GM19239 (cell line): Measurements from ENCODE around the gene TLX1.

Experiments used
- DNase-seq: peaks from one replicate; pipeline ENCODE4 v3.0.0; 2011; ENCODE audit warnings: low spot score; ENCODE audit not compliant: insufficient read length
- FAIRE-seq: peaks from 2 replicates; lab custom pipeline; 2011; peaks lifted over from hg19 to GRCh38; lab: Jason Lieb, UNC

TLX1 gene

DNA sequence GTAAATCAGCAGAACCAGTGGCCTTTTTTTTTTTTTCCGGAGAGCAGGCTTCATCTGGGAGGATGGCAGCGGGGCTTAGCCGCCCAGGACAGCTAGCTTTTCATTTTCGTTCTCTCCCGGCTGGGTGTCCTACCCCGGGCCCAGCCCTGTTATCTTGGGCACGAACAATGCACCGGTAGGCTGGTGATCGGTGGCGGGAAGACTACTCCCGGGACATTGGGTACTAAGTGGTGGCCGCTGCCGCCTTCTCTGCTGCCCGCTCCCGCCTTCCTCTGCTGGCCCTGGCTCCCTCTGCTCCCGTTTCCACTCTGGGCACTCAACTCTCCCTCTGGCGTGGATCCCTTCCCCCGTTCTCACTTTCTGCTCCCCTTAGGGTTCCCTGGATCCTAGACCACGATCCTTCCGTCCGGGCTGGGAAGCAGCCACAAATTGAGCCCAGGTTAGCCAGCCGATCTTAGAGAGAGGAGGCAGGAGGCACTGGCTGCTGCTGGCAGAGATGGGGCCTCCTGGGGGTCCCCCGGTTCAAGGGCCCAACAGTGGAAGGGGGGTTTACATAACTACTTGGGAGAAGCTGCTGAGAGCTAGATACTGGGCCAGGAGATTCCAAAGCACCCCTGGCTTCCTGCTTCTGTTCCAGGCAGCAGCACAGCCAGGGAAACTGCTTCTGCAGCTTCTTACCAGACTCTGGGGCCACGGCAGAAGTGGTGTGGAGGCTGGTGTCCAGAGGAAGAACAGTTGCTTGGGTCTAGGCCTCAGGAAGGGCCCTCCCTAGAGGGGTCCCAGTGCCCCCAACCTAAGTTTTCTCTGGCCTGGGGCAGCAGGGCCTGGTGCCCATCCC is 1.8 kb downstream of the TLX1 start:
- FAIRE-seq (no peak), DNase-seq (no peak)

GRCh38 chr10:101133489-101134298 is 2.6 kb downstream of the TLX1 start:
- DNase-seq = no peak
- no peak for FAIRE-seq

- FAIRE-seq (no peak), DNase-seq (no peak)
Measured at GRCh38 chr10:101134299-101135127, 3.4 kb downstream of the TLX1 start.

- no peak for DNase-seq
Measured at GRCh38 chr10:101135141-101136006, 4.3 kb downstream of the TLX1 start.

GRCh38 chr10:101136007-101136707 is 5.1 kb downstream of the TLX1 start:
- FAIRE-seq (no peak), DNase-seq (no peak)

More at GRCh38 chr10:101135141-101136006, 4.3 kb downstream of the TLX1 start:
- FAIRE-seq = no peak

GRCh38 chr10:101136708-101137121 is 5.6 kb downstream of the TLX1 start:
- DNase-seq (no peak), FAIRE-seq (no peak)

GRCh38 chr10:101137271-101137670 is 6.2 kb downstream of the TLX1 start:
- FAIRE-seq = no peak

DNA sequence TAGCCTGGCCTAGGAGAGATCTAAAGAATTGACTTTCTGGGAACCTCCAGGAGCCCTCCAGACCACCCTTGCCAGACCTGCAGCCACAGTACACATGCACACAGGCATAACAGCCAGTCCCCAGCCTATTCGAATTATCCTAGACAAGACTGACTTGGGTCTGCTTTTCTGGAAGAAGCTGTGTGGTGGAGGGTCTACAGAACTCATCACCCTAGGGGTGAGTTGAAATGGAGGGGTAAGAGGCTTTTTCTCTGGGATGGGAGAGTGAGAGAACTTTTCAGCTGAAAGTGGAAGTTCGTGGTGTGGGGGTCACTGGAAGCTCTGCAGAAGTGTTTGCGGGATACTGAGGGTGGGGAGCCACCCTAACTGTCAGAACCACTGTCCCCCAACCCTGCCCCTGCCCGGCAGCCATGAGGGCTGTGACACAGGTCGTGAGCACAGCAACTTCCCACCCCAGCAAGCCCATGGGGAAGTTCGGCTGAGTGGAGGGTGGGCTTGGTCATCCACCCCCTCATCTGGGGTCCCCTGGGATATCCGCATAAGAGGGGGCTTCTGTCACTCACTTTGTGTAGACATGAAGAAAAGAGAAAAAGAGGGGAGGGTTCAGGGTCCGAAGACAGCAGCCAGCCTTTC is 7.8 kb downstream of the TLX1 start:
- no peak for FAIRE-seq
- DNase-seq = no peak

More at GRCh38 chr10:101137271-101137670, 6.2 kb downstream of the TLX1 start:
- DNase-seq = no peak

DNA sequence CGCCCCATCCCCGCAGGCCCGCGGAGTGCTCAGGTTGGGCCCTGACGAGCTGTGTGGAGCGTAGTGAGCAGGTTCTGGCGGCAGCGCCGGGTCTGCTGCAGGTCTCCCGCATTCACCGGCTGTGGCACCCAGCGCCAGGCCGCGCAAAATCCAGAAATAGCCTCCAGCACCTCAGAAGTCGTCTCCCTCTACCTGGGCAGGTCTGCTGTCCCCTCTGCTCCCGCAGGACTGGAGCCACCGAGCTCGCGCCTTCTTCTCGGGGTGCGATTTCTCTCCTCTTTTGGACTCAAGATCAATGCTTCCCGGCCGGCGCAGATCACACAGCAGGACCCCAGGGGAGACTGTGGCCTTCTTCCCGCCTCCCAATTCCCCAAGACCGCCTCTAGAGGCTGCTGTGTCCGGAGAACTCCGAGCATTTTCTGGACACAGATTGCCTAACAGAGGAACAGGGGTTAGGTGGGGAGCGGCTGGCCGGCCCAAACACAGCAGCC is 8.4 kb downstream of the TLX1 start:
- FAIRE-seq (no peak), DNase-seq (no peak)

GRCh38 chr10:101140084-101140949 is 9.2 kb downstream of the TLX1 start:
- DNase-seq (no peak), FAIRE-seq (no peak)

DNA sequence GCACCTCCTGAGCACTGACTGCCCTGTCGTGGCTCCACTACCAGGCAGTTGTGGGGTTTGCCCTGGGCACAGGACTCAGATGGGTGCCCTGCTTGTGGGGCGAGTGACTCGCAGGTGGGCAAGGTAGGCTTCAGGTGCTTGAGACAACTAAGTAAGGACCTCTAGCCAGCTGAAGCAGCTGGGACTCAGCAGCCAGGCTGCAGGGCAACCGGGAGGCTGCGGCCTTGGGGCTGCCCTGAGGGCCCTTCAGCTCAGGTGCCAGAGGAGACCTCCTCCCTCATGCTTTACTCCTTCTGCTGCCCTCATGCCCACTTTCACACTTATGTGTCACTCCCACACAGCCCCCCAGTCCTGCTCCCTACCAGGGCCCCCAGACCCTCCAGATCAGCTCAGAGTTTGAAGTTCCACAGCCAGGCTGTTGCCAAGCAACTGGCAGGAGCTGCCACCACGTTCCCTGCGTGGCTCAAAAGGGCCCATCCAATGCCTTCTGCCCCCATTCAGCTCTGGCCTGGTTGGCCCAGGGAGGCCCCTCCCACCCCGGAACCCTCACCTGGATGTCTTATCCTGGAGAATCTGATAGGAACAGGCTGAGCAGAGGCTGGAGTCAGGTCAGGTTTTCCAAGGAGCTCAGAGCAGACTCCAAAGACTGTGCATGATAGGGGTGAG is 10.0 kb downstream of the TLX1 start:
- FAIRE-seq (no peak), DNase-seq (no peak)

- peak; percentile 92 for DNase-seq
- FAIRE-seq = peak; percentile 92
Measured at GRCh38 chr10:101141616-101142532, 10.8 kb downstream of the TLX1 start.

GRCh38 chr10:101142533-101143344 is 11.6 kb downstream of the TLX1 start:
- DNase-seq (no peak), FAIRE-seq (no peak)

DNA sequence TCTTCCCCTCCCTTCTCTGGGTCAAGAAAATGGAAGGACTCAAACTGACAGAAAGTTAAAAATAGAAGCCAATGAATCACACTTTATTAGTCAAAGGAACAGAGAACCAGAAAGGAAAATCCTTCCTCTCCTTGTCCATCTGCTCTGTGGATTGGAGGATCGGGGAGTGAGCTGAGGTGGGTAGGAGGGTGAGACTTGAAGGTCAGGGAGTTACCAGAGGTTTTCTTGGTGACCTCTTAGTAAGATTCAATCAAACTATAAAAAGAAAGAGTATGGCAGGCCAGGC is 12.2 kb downstream of the TLX1 start:
- DNase-seq = no peak
- no peak for FAIRE-seq

GRCh38 chr10:101144053-101144452 is 13.0 kb downstream of the TLX1 start:
- no peak for FAIRE-seq

More at GRCh38 chr10:101144053-101144452, 13.0 kb downstream of the TLX1 start:
- no peak for DNase-seq
